Lower leg skin (tissue), 3 donors: Measurements from ENCODE around the gene OR10P1.

Source experiments
- CTCF ChIP-seq, 3 donors: fragments of 450-650 bp; IDR thresholded peaks; one replicate each; pipeline ENCODE4 v1.5.1; 2016; ENCODE audit warnings: antibody characterized with exemption in 3 of 3, mild to moderate bottlenecking in 3 of 3, moderate library complexity in 2 of 3
- POLR2A ChIP-seq, 2 donors: fragments of 450-650 bp; IDR thresholded peaks; one replicate each; pipeline ENCODE4 v1.6.1; 2016 to 2017; ENCODE audit warnings: antibody characterized with exemption in 2 of 2, mild to moderate bottlenecking in 1 of 2, moderate library complexity in 1 of 2

GRCh38 chr12:55612646-55613045, 24.0 kb upstream of the OR10P1 start:
- TF ChIP-seq POLR2A (IDR thresholded peaks at IDR 0.05) (no peak), CTCF (IDR thresholded peaks at IDR 0.05) (no peak)
